ENCODE results near the gene VTI1A. TPM values are rescaled to one million over a fixed set of nuclear protein-coding genes. Genes with fewer than 3 reads are reported as not detected.

The VTI1A gene
- polyA plus RNA-seq, 1 of the 3 experiments (the other 2 are of a cell fraction): 8.3 TPM

GRCh38 chr10:112711366-112711765 is 264.4 kb downstream of the VTI1A start (continued):
- TF ChIP-seq NRF1 (IDR thresholded peaks at IDR 0.05; ENCODE audit: low read depth, low read length) (no peak), TCF12 (IDR thresholded peaks at IDR 0.05) (no peak), TAF1 (IDR thresholded peaks at IDR 0.05; ENCODE audit: borderline replicate concordance, low read depth, low read length) (no peak)
- TF ChIP-seq, protein P1, sequence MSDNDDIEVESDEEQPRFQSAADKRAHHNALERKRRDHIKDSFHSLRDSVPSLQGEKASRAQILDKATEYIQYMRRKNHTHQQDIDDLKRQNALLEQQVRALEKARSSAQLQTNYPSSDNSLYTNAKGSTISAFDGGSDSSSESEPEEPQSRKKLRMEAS (IDR thresholded peaks at IDR 0.05; ENCODE audit: low read depth): no peak
- TF ChIP-seq, protein P2, sequence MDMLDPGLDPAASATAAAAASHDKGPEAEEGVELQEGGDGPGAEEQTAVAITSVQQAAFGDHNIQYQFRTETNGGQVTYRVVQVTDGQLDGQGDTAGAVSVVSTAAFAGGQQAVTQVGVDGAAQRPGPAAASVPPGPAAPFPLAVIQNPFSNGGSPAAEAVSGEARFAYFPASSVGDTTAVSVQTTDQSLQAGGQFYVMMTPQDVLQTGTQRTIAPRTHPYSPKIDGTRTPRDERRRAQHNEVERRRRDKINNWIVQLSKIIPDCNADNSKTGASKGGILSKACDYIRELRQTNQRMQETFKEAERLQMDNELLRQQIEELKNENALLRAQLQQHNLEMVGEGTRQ (IDR thresholded peaks at IDR 0.05; ENCODE audit: borderline replicate concordance, low read depth, low read length): no peak
- TF ChIP-seq, protein P3, sequence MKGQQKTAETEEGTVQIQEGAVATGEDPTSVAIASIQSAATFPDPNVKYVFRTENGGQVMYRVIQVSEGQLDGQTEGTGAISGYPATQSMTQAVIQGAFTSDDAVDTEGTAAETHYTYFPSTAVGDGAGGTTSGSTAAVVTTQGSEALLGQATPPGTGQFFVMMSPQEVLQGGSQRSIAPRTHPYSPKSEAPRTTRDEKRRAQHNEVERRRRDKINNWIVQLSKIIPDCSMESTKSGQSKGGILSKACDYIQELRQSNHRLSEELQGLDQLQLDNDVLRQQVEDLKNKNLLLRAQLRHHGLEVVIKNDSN (IDR thresholded peaks at IDR 0.05; ENCODE audit: borderline replicate concordance, low read depth): no peak

GRCh38 chr10:112712536-112712935 is 265.5 kb downstream of the VTI1A start:
- Histone ChIP-seq H3K79me2 (ENCODE audit: insufficient read depth) (no peaks in the 10 kb centered on the region), H3K27ac (ENCODE audit: low read depth in 2 of 2, low read length in 1 of 2) (no peak overlapping the region), H3K4me2 (no peak overlapping the region), H3K9me3 (no peaks in the 10 kb centered on the region), H4K20me1 (ENCODE audit: insufficient read depth) (no peaks in the 10 kb centered on the region), H3K27me3 (ENCODE audit: insufficient read depth) (no peaks in the 10 kb centered on the region), H2AFZ (ENCODE audit: low read depth) (no peak overlapping the region), H3F3A (replicated peaks; ENCODE audit: insufficient read depth) (no peaks in the 10 kb centered on the region), H3K36me3 (replicated peaks in 1 of 2; ENCODE audit: control insufficient read depth in 1 of 2, insufficient read depth in 2 of 2, low read length in 1 of 2) (no peaks in the 10 kb centered on the region), H3K4me1 (ENCODE audit: control insufficient read depth in 1 of 2, insufficient read depth in 2 of 2, low read depth in 1 of 2, low read length in 1 of 2) (no peaks in the 10 kb centered on the region; a peak in 2 of 4 replicates), H3K4me3 (ENCODE audit: low read depth in 2 of 2, low read length in 1 of 2) (no peak overlapping the region), H3K9ac (no peak overlapping the region), H3K9me2 (no peaks in the 10 kb centered on the region)
- TF ChIP-seq, protein P4, sequence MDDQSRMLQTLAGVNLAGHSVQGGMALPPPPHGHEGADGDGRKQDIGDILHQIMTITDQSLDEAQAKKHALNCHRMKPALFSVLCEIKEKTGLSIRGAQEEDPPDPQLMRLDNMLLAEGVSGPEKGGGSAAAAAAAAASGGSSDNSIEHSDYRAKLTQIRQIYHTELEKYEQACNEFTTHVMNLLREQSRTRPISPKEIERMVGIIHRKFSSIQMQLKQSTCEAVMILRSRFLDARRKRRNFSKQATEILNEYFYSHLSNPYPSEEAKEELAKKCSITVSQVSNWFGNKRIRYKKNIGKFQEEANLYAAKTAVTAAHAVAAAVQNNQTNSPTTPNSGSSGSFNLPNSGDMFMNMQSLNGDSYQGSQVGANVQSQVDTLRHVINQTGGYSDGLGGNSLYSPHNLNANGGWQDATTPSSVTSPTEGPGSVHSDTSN (IDR thresholded peaks at IDR 0.05): no peak
- TF ChIP-seq RCOR1 (IDR thresholded peaks at IDR 0.05; ENCODE audit: low read length) (no peak), TCF12 (IDR thresholded peaks at IDR 0.05) (no peak), EZH2phosphoT487 (IDR thresholded peaks at IDR 0.05; ENCODE audit: borderline replicate concordance, low read depth) (no peak), CHD2 (IDR thresholded peaks at IDR 0.05; ENCODE audit: low read length, partially characterized antibody) (no peak), FOXM1 (IDR thresholded peaks at IDR 0.05; ENCODE audit: low read depth) (no peak), ELF1 (IDR thresholded peaks at IDR 0.05) (no peak), RXRA (IDR thresholded peaks at IDR 0.05; ENCODE audit: borderline replicate concordance, low read depth) (no peak), FOXJ3 (CRISPR knock-in tag; IDR thresholded peaks at IDR 0.05) (no peak), SMC3 (IDR thresholded peaks at IDR 0.05; ENCODE audit: low read depth, low read length) (no peak)
- TF ChIP-seq, protein P2 (IDR thresholded peaks at IDR 0.05; ENCODE audit: borderline replicate concordance, low read depth, low read length): no peak
- TF ChIP-seq, protein P1 (IDR thresholded peaks at IDR 0.05; ENCODE audit: low read depth): no peak
- ChIA-PET POLR2A (no interaction called here), CTCF (no interaction called here)
- no peak for DNase-seq
- WGBS (ENCODE audit: low lambda C conversion rate): 64% methylated on average over 2 of the region's 2 CpGs
